ENCODE measurements around the gene ERFL. TPM values are rescaled to one million over a fixed set of nuclear protein-coding genes. Genes with fewer than 3 reads are reported as not detected.

The ERFL gene
- total RNA-seq, 1 donor from 2014 or later = not detected

DNA sequence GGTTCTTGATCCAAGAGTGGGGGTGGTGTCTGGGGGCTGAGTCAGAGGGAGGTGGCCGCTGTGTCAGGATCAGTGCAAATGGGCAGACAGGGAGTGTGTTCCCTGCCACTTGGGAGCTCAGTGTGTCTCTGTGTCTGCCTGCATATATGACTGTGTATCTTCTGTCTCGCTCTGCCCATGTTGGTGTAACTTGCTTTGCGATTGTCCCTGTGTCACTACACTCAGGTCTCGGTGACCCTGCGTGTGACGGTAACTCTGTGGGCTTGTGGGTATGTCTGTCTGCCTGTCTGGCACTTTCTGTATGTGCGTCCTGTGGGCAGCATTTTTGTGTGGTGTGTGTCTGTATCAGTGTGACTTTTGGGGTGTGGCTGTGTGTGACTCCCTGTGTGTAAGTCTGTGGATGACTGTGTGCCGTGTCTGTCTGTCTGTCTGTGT, 8.2 kb upstream of the ERFL start:
- TF ChIP-seq, protein P1, sequence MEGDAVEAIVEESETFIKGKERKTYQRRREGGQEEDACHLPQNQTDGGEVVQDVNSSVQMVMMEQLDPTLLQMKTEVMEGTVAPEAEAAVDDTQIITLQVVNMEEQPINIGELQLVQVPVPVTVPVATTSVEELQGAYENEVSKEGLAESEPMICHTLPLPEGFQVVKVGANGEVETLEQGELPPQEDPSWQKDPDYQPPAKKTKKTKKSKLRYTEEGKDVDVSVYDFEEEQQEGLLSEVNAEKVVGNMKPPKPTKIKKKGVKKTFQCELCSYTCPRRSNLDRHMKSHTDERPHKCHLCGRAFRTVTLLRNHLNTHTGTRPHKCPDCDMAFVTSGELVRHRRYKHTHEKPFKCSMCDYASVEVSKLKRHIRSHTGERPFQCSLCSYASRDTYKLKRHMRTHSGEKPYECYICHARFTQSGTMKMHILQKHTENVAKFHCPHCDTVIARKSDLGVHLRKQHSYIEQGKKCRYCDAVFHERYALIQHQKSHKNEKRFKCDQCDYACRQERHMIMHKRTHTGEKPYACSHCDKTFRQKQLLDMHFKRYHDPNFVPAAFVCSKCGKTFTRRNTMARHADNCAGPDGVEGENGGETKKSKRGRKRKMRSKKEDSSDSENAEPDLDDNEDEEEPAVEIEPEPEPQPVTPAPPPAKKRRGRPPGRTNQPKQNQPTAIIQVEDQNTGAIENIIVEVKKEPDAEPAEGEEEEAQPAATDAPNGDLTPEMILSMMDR (IDR thresholded peaks at IDR 0.05; ENCODE audit: borderline replicate concordance) = no peak
- Histone ChIP-seq H3K9me3 (replicated peaks) (no peaks in the 10 kb centered on the region), H3K27ac (replicated peaks) (no peak overlapping the region), H3K36me3 (no peaks in the 10 kb centered on the region), H3K27me3 (ENCODE audit: low read depth) (peaks cover 87% of the 10 kb centered on the region), H3K4me1 (peaks cover 21% of the 10 kb centered on the region), H3K4me3 (no peak overlapping the region)
- no peak for DNase-seq
- intact Hi-C loops (cut with micrococcal nuclease) = loop anchor here (10.0 kb wide), 1 partner anchor 72 kb away; the partner anchor contains the start of gene RPS19

DNA sequence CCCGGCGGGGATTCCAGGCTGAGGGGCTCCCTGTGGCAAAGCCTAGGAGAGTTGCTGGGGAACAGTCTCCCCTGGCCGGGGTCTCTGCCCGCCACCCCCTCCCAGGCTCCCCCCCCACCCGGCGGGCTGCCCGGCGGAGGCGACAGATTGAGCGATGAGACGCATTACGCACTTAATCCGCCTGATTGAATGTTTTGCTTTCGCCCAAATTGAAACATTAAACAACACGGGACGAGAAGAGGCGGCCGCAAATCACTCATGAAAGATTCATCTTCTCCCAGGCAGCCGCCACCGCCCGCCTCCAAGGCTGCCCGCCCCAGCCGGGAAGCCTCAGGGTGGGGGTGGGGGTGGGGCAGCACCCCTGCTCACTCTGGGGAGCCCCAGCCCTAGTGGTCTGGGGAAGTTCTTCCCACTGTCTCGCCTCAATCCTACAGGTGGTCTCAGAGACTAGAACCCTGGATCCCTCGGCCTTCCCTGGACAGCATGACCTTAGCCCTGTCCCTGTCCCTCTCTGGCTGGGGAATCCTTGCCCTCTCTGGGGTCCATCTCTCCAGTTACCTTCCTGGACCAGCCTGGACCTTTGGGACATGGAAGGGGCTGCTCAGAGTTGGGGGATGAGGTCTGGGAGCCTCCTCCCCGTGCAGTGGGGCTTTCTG, 7.6 kb upstream of the ERFL start:
- Histone ChIP-seq H3K4me3 (no peak overlapping the region), H3K27me3 (ENCODE audit: low read depth) (peaks cover 87% of the 10 kb centered on the region), H3K36me3 (no peaks in the 10 kb centered on the region), H3K9me3 (replicated peaks) (no peaks in the 10 kb centered on the region), H3K27ac (replicated peaks) (no peak overlapping the region), H3K4me1 (peaks cover 17% of the 10 kb centered on the region)
- intact Hi-C loops (cut with micrococcal nuclease) = loop anchor here (10.0 kb wide), 1 partner anchor 71 kb away; the partner anchor contains the start of gene RPS19
- TF ChIP-seq, protein P1 (IDR thresholded peaks at IDR 0.05; ENCODE audit: borderline replicate concordance) = no peak
- no peak for DNase-seq

DNA sequence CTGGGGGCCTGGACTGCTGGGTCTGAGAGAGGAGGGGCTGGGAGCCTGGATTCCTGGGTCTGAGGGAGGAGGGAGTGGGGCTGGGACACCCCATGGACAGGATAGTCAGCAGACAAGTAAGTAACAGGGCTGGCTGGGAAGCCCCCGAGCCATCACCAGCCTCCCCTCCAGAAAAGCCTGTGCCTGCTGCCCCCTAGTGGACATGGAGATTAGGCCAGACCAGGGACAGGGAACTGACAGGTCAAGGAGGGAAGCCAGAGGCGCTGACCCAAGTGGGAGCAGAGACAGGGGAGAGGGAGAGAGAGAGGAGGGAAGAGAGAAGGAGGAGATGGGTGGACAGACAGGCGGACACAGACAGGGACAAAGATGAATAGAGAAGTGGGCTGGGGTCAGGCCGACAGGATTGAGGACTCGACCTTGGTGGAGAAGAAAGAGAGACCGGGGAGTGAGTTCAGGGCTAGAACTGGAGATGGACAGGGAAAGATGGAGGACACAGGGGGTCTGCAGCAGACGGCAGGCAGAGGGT, 6.7 kb upstream of the ERFL start:
- H3K27ac ChIP-seq (replicated peaks) = no peak overlapping the region
- H3K36me3 ChIP-seq = no peaks in the 10 kb centered on the region
- peaks cover 8% of the 10 kb centered on the region for H3K4me1 ChIP-seq
- H3K27me3 ChIP-seq (ENCODE audit: low read depth) = peaks cover 87% of the 10 kb centered on the region
- TF ChIP-seq, protein P1 (IDR thresholded peaks at IDR 0.05; ENCODE audit: borderline replicate concordance) = peak; percentile 82
- H3K4me3 ChIP-seq = no peak overlapping the region
- intact Hi-C loops (cut with micrococcal nuclease) = loop anchor here (10.0 kb wide), 1 partner anchor 70 kb away; the partner anchor contains the start of gene RPS19
- peak; percentile 56 for DNase-seq
- H3K9me3 ChIP-seq (replicated peaks) = no peaks in the 10 kb centered on the region

DNA sequence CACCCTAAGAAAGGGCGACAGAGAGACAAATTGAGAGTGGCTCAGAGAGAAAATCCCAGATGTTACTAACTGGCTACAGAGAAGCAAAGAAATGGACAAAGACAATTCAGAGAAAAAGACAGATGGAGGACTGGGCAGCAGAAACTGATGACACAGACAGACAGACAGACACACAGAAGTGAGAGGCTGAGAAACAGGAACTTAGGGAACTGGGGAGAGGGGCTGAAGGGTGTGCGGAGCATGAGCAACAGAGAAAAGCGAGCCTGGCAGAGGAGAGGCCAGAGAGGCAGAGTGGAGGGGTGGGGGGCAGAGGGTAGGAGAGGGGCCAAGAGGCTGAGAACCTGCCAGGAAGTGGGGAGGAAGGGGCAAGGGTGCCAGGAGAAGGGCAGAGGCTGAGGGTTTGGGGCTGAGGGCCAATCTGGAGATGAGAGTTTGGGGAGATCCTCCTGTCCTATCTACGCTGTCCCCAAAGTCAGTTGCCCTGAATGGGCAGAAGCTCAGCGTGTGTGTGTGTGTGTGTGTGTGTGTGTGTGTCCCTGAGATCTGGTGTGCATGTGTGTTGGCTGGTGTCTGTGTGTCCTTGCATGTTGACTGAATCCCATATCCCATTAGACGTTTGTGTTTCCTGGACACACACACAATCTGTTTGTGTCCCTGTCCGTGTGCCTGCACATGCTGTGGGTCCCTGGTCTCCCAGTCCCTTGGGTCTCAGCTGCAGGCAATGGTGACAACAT, 5.6 kb upstream of the ERFL start:
- H3K27ac ChIP-seq (replicated peaks) = no peak overlapping the region
- peaks cover 10% of the 10 kb centered on the region for H3K4me1 ChIP-seq
- H3K36me3 ChIP-seq = no peaks in the 10 kb centered on the region
- intact Hi-C loops (cut with micrococcal nuclease) = loop anchor here (10.0 kb wide), 1 partner anchor 69 kb away; the partner anchor contains the start of gene RPS19
- H3K27me3 ChIP-seq (ENCODE audit: low read depth) = peaks cover 93% of the 10 kb centered on the region
- DNase-seq = no peak
- TF ChIP-seq, protein P1 (IDR thresholded peaks at IDR 0.05; ENCODE audit: borderline replicate concordance) = no peak
- no peaks in the 10 kb centered on the region for H3K9me3 ChIP-seq (replicated peaks)
- no peak overlapping the region for H3K4me3 ChIP-seq

DNA sequence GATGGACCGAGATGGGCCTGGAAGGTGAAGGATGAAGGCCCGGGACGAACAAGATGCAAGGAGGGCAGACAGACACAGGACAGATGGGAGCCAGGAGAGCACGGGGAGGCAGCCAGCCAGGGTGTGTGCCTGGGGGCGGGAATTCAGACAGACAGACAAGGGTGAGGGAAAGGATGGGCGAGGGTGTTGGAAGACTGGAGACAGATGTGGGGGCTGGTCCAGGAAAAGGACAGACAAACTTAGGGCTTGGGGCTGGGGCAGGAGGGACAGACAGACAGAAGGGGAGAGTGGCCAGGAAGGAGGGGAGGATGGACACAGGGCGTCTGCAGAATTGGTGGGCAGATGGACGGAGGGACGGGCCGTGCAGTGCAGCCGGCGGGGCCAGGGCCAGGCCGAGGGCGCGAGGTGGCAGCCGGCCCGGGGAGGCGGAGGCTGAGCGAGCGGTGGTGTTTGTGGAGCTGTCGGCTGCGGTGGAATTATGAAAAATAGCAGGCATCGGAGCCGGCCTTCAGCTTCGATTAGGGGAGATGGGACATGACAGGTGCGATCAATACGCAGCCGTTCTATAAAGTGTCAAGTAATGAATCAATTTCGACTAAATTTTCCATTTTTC, 4.6 kb upstream of the ERFL start:
- Histone ChIP-seq H3K36me3 (no peaks in the 10 kb centered on the region), H3K4me1 (peaks cover 20% of the 10 kb centered on the region), H3K27me3 (ENCODE audit: low read depth) (peaks cover 100% of the 10 kb centered on the region), H3K9me3 (replicated peaks) (no peaks in the 10 kb centered on the region), H3K27ac (replicated peaks) (no peak overlapping the region), H3K4me3 (no peak overlapping the region)
- intact Hi-C loops (cut with micrococcal nuclease) = loop anchor here (10.0 kb wide), 1 partner anchor 68 kb away; the partner anchor contains the start of gene RPS19
- no peak for DNase-seq
- TF ChIP-seq, protein P1 (IDR thresholded peaks at IDR 0.05; ENCODE audit: borderline replicate concordance) = no peak
